Small intestine (tissue), 7 donors: ENCODE measurements around the gene ZBTB16. TPM values are rescaled to one million over a fixed set of nuclear protein-coding genes. Genes with fewer than 3 reads are reported as not detected.

Experiments used
- DNase-seq, 2 donors: peaks; one replicate each; pipeline versions ENCODE4 v3.0.0 to v3.0.0-alpha.2; 2013
- FAIRE-seq: peaks from 2 replicates; lab custom pipeline; 2012; peaks lifted over from hg19 to GRCh38; lab: Jason Lieb, UNC
- H3K27ac ChIP-seq, 3 donors: one replicate each; pipeline ENCODE4 v1.5.1; 2013; ENCODE audit warnings: low read length in 2 of 3, mild to moderate bottlenecking in 2 of 3, control low read depth in 1 of 3, inconsistent platforms in 1 of 3, low read depth in 1 of 3, moderate library complexity in 1 of 3
- H3K27me3 ChIP-seq, 3 donors: one replicate each; pipeline ENCODE4 v1.6.1; 2013; ENCODE audit warnings: low read length in 3 of 3, inconsistent platforms in 1 of 3; ENCODE audit not compliant: control insufficient read depth in 3 of 3, insufficient read depth in 3 of 3
- H3K36me3 ChIP-seq, 3 donors: one replicate each; pipeline ENCODE4 v1.6.1; 2013; ENCODE audit warnings: low read length in 3 of 3, inconsistent platforms in 1 of 3, low read depth in 1 of 3, mild to moderate bottlenecking in 1 of 3, moderate library complexity in 1 of 3; ENCODE audit not compliant: control insufficient read depth in 3 of 3, insufficient read depth in 2 of 3
- H3K4me1 ChIP-seq, 3 donors: one replicate each; pipeline ENCODE4 v1.6.1; 2013; ENCODE audit warnings: low read length in 2 of 3, inconsistent platforms in 1 of 3, low read depth in 1 of 3, mild to moderate bottlenecking in 1 of 3, moderate library complexity in 1 of 3; ENCODE audit not compliant: control insufficient read depth in 3 of 3, insufficient read depth in 2 of 3
- H3K4me3 ChIP-seq, 3 donors: one replicate each; pipeline ENCODE4 v1.5.1; 2013; ENCODE audit warnings: low read length in 3 of 3, control low read depth in 1 of 3, inconsistent platforms in 1 of 3, low read depth in 1 of 3, mild to moderate bottlenecking in 1 of 3, moderate library complexity in 1 of 3
- H3K9me3 ChIP-seq, 2 donors: one replicate each; pipeline ENCODE4 v1.6.1; 2013; ENCODE audit warnings: low read depth in 1 of 2, low read length in 1 of 2; ENCODE audit not compliant: control insufficient read depth in 2 of 2, insufficient read depth in 1 of 2
- WGBS, 3 donors: extraction: QIAGEN DNeasy Blood & Tissue Kit; methylation state at CpG; one replicate each; pipeline ENCODE4 v1.1.7; 2013; 5-methylcytosine and 5-hydroxymethylcytosine counted together
- polyA plus RNA-seq, 4 donors: library from polyadenylated mRNA; stranded (reverse) in 3 of 4; unstranded in 1 of 4; fragments of 200-250 nt in 3 of 4; fragments of 120-200 nt in 1 of 4; gene quantifications; one replicate each; pipeline versions ENCODE4 v1.2.1 to v1.2.3, GENCODE V29; 2013
- donor health status: healthy with polysubstance abuse.
- donor health status: control.
- donor health status: control.
- donor health status: Bipolar disorder and iron deficiency.
- donor health status: healthy.

ZBTB16 gene
- polyA plus RNA-seq, 4 donors: 1.5 to 32.4 (median 17.4) TPM

- Histone ChIP-seq H3K36me3 (no peaks in the 10 kb centered on the region), H3K27ac (no peak overlapping the region), H3K27me3 (no peaks in the 10 kb centered on the region), H3K9me3 (no peaks in the 10 kb centered on the region), H3K4me1 (no peaks in the 10 kb centered on the region), H3K4me3 (no peak overlapping the region)
- FAIRE-seq (no peak), DNase-seq (no peak)
- 88 to 100% (median 96%) methylated on average over 1 of the region's 1 CpG for WGBS, 3 donors
Measured at GRCh38 chr11:114281388-114281956, 222.0 kb downstream of the ZBTB16 start.

GRCh38 chr11:114282488-114282887 is 223.0 kb downstream of the ZBTB16 start:
- H3K36me3 ChIP-seq: no peaks in the 10 kb centered on the region
- WGBS, 3 donors: 79 to 92% (median 89%) methylated on average over 3 of the region's 3 CpGs
- H3K9me3 ChIP-seq: no peaks in the 10 kb centered on the region
- H3K4me1 ChIP-seq: no peaks in the 10 kb centered on the region
- H3K27ac ChIP-seq: no peak overlapping the region
- DNase-seq (no peak), FAIRE-seq (no peak)
- H3K4me3 ChIP-seq: no peak overlapping the region
- no peaks in the 10 kb centered on the region for H3K27me3 ChIP-seq

- Histone ChIP-seq H3K36me3 (no peaks in the 10 kb centered on the region), H3K4me3 (no peak overlapping the region), H3K27ac (no peak overlapping the region), H3K27me3 (no peaks in the 10 kb centered on the region), H3K9me3 (no peaks in the 10 kb centered on the region), H3K4me1 (no peaks in the 10 kb centered on the region)
- FAIRE-seq: no peak
- no peak for DNase-seq
- 81 to 85% (median 83%) methylated on average over 3 of the region's 3 CpGs for WGBS, 3 donors
Measured at GRCh38 chr11:114283422-114283821, 223.9 kb downstream of the ZBTB16 start.

- WGBS, 3 donors: 13 to 49% (median 17%) methylated on average over 2 of the region's 2 CpGs
- Histone ChIP-seq H3K27me3 (no peaks in the 10 kb centered on the region), H3K27ac (no peak overlapping the region), H3K4me1 (no peaks in the 10 kb centered on the region), H3K9me3 (no peaks in the 10 kb centered on the region), H3K36me3 (no peaks in the 10 kb centered on the region), H3K4me3 (no peak overlapping the region)
- no peak for FAIRE-seq
- DNase-seq: peak in 1 of 2 donors; percentile 28
Measured at GRCh38 chr11:114284021-114284420, 224.5 kb downstream of the ZBTB16 start.

- Histone ChIP-seq H3K4me1 (no peaks in the 10 kb centered on the region), H3K27me3 (no peaks in the 10 kb centered on the region), H3K36me3 (no peaks in the 10 kb centered on the region), H3K9me3 (no peaks in the 10 kb centered on the region), H3K4me3 (no peak overlapping the region), H3K27ac (no peak overlapping the region)
- no peak for DNase-seq
- WGBS, 3 donors: 86 to 92% (median 92%) methylated on average over 7 of the region's 7 CpGs
- no peak for FAIRE-seq
Measured at GRCh38 chr11:114284914-114285313, 225.4 kb downstream of the ZBTB16 start.

GRCh38 chr11:114285599-114285998 is 226.1 kb downstream of the ZBTB16 start:
- Histone ChIP-seq H3K36me3 (no peaks in the 10 kb centered on the region), H3K27me3 (no peaks in the 10 kb centered on the region), H3K9me3 (no peaks in the 10 kb centered on the region), H3K4me3 (no peak overlapping the region), H3K27ac (no peak overlapping the region), H3K4me1 (no peaks in the 10 kb centered on the region)
- no peak for DNase-seq
- FAIRE-seq: no peak
- WGBS, 3 donors: 84 to 98% (median 89%) methylated on average over 3 of the region's 3 CpGs

- no peak for DNase-seq
- H3K27ac ChIP-seq: no peak overlapping the region
- H3K9me3 ChIP-seq: no peaks in the 10 kb centered on the region
- H3K36me3 ChIP-seq: no peaks in the 10 kb centered on the region
- no peaks in the 10 kb centered on the region for H3K4me1 ChIP-seq
- no peak for FAIRE-seq
- 84 to 91% (median 91%) methylated on average over 3 of the region's 3 CpGs for WGBS, 3 donors
- no peak overlapping the region for H3K4me3 ChIP-seq
- no peaks in the 10 kb centered on the region for H3K27me3 ChIP-seq
Measured at GRCh38 chr11:114286229-114286628, 226.7 kb downstream of the ZBTB16 start.

- H3K4me3 ChIP-seq: no peak overlapping the region
- H3K27ac ChIP-seq: no peak overlapping the region
- no peaks in the 10 kb centered on the region for H3K36me3 ChIP-seq
- no peak for FAIRE-seq
- H3K27me3 ChIP-seq: no peaks in the 10 kb centered on the region
- 70 to 76% (median 75%) methylated on average over 2 of the region's 2 CpGs for WGBS, 3 donors
- H3K4me1 ChIP-seq: peaks cover 0 to 3% (median 0%) of the 10 kb centered on the region in 3 donors
- no peak for DNase-seq
- no peaks in the 10 kb centered on the region for H3K9me3 ChIP-seq
Measured at GRCh38 chr11:114287154-114287553, 227.6 kb downstream of the ZBTB16 start.

- no peaks in the 10 kb centered on the region for H3K9me3 ChIP-seq
- peaks cover 0 to 3% (median 0%) of the 10 kb centered on the region in 3 donors for H3K4me1 ChIP-seq
- DNase-seq (no peak), FAIRE-seq (no peak)
- H3K27ac ChIP-seq: no peak overlapping the region
- no peaks in the 10 kb centered on the region for H3K27me3 ChIP-seq
- no peaks in the 10 kb centered on the region for H3K36me3 ChIP-seq
- no peak overlapping the region for H3K4me3 ChIP-seq
- WGBS, 3 donors: 60 to 63% (median 60%) methylated on average over 2 of the region's 2 CpGs
Measured at GRCh38 chr11:114288136-114288535, 228.6 kb downstream of the ZBTB16 start.
